PC-9 (cell line): Measurements from ENCODE around the gene NAT8L.

ENCODE experiments used
- CTCF ChIP-seq: fragments of 200-600 bp; sonication (generic); conservative IDR thresholded peaks from 2 replicates; pipeline ENCODE4 v1.6.1; 2017; ENCODE audit warnings: mixed run types, antibody characterized with exemption, mild to moderate bottlenecking, moderate library complexity
- EZH2 ChIP-seq: fragments of 200-600 bp; sonication (generic); IDR thresholded peaks from 2 replicates; pipeline ENCODE4 v1.8.0; 2017; ENCODE audit warnings: antibody characterized with exemption, low read depth

- no peak for TF ChIP-seq CTCF
- TF ChIP-seq EZH2, result no peak
These were observed 30.1 kb downstream of the NAT8L start for GRCh38 chr4:2089222-2089621.
